Skeletal muscle satellite cell (primary cell): ENCODE measurements around the gene MARCKS.

ENCODE experiments used
- H3K27me3 ChIP-seq: 2 replicates; pipeline ENCODE4 v1.7.0; 2013; ENCODE audit warnings: low read length; ENCODE audit not compliant: control insufficient read depth, insufficient read depth
- H3K36me3 ChIP-seq: 2 replicates; pipeline ENCODE4 v1.7.0; 2013; ENCODE audit warnings: mild to moderate bottlenecking, control low read depth, low read length; ENCODE audit not compliant: insufficient read depth
- H3K4me1 ChIP-seq: 2 replicates; pipeline ENCODE4 v1.7.0; 2013; ENCODE audit warnings: low read length; ENCODE audit not compliant: control insufficient read depth, insufficient read depth
- H3K4me2 ChIP-seq: 2 replicates; pipeline ENCODE4 v1.7.0; 2013; ENCODE audit warnings: mild to moderate bottlenecking, low read length
- H3K4me3 ChIP-seq: 2 replicates; pipeline ENCODE4 v1.7.0; 2013; ENCODE audit warnings: low read length
- H3K9ac ChIP-seq: 2 replicates; pipeline ENCODE4 v1.7.0; 2013; ENCODE audit warnings: mild to moderate bottlenecking, low read depth, low read length, moderate library complexity
- H3K9me3 ChIP-seq: replicated peaks from 2 replicates; pipeline ENCODE4 v1.7.0; 2013; ENCODE audit warnings: mild to moderate bottlenecking, control low read depth, low read length

The MARCKS gene

GRCh38 chr6:113871975-113872374, 14.8 kb downstream of the MARCKS start:
- peaks cover 12% of the 10 kb centered on the region for H3K4me1 ChIP-seq
- no peak overlapping the region for H3K4me2 ChIP-seq
- no peaks in the 10 kb centered on the region for H3K9me3 ChIP-seq
- no peak overlapping the region for H3K4me3 ChIP-seq
- H3K9ac ChIP-seq = no peak overlapping the region
- no peaks in the 10 kb centered on the region for H3K36me3 ChIP-seq
- no peaks in the 10 kb centered on the region for H3K27me3 ChIP-seq

DNA sequence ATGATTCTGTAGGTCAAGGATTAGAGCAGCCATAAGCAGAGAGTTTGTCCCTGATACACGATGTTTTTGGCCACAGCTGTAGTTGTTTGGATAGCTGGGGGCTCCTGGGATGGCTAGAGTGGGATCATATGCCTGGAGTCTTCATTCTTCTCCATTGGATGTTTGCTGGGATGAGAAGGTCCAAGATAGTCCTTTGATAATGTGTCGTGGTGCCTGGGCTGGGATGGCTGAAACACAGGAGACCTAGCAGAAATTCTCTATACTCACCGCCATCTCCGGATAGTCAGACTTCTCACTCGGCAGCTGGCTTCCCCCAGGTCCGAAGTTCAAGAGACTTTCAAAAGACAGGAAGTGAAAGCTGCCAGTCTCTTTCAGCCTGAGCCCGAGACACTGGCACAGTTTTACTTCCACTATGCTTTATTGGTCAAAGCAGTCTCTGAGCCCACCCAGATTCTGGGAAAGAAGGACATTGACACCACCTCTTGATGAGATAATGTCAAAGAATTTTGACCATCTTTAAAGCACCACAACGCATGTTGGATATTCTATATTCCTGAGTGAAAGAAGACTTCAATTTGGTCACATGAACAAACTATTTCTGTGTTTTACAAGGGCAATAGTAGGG, 16.0 kb downstream of the MARCKS start:
- Histone ChIP-seq H3K36me3 (no peaks in the 10 kb centered on the region), H3K4me2 (peak overlapping the region; percentile 36), H3K9me3 (no peaks in the 10 kb centered on the region), H3K4me3 (no peak overlapping the region), H3K4me1 (peaks cover 12% of the 10 kb centered on the region), H3K9ac (no peak overlapping the region), H3K27me3 (no peaks in the 10 kb centered on the region)

DNA sequence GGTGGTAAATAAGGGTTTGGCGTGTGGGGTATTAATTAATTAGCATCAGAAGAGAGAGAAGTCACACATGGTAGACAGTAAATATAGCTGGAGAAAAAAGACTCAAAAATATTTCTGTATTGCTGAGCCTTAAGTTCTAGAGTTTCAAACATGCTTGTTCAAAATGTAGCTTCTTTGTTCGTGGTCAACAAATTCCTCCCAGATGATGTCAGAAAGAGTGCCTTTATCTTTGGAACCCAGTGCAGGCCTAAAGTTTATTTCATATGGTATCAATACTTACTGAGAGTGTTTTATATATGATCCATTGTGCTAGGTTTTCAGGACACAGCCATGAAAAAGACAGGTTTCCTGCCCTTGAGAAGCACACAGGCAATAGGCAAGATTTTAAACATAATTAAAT, 18.3 kb downstream of the MARCKS start:
- Histone ChIP-seq H3K36me3 (no peaks in the 10 kb centered on the region), H3K27me3 (no peaks in the 10 kb centered on the region), H3K4me1 (peaks cover 16% of the 10 kb centered on the region), H3K9me3 (no peaks in the 10 kb centered on the region), H3K9ac (no peak overlapping the region), H3K4me3 (no peak overlapping the region), H3K4me2 (peak overlapping the region; percentile 17)

GRCh38 chr6:113876695-113877094, 19.6 kb downstream of the MARCKS start:
- H3K36me3 ChIP-seq = no peaks in the 10 kb centered on the region
- no peaks in the 10 kb centered on the region for H3K27me3 ChIP-seq
- H3K9me3 ChIP-seq = no peaks in the 10 kb centered on the region
- no peak overlapping the region for H3K9ac ChIP-seq
- no peak overlapping the region for H3K4me2 ChIP-seq
- H3K4me3 ChIP-seq = no peak overlapping the region
- peaks cover 16% of the 10 kb centered on the region for H3K4me1 ChIP-seq

DNA sequence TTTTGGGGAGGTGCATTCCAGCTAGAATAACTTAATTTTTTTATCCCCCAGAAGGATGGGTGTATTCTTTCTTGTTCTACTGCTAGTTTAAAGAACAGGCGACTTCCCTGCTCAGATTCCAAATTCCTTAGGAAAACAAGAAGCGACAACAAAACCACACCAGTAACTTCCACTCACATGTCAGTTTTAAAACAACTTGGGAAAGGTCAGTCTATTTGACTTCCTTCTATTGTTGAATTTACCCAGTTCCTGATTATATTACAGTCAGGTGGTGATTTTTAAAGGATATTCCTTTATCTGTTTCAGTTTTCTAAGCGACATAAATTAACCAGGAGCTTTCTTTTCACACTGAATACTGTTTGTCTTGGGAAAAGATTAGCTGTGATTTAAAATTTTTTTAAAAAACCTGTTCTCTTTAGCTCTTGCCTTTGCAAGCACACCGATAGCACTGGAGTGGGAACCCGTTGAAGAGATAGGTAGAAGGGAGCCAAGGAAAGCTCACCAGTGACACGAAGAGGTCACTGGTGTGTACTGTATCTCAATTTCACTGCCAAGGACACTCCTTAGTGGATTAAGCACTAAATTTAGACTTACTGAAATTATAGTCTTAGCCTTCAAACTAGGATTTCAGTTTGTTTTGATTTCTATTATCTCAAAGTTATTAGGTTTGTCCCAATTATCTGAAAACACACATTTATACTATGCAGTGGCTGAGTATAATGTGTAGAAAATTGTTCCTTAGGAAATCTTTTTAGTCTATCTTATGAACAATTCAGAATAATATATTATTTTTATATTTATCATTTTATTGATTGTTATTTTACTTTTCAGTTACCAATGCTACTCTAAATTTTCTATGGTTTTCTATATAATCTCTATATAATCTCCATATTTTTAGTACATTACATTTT, 22.3 kb downstream of the MARCKS start:
- no peak overlapping the region for H3K4me3 ChIP-seq
- H3K27me3 ChIP-seq = no peaks in the 10 kb centered on the region
- no peaks in the 10 kb centered on the region for H3K36me3 ChIP-seq
- H3K4me2 ChIP-seq = no peak overlapping the region
- no peaks in the 10 kb centered on the region for H3K9me3 ChIP-seq
- H3K9ac ChIP-seq = no peak overlapping the region
- H3K4me1 ChIP-seq = peaks cover 16% of the 10 kb centered on the region

DNA sequence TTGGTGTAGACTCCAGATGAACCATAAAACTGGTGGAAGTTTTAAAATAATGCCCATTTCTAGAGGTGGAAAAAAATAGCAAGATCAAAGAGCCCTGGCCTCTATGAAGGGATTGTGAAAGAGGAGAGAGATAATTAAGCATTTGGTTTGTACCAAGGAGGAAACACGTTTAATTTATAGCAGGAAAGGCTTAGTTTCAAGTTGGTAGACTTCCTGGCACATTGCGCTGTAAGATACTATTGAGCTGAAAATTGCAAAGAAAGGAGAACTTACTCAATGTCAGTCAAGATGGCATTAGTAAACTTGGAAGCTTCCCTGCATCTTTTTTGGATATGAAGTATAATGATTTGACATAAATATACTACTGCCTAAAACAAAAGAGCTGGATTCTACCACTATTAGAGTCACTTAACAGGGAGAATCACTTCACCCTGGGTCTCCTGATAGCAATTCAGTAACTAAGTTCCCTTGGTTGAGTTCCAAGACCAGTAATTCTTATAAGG, 24.4 kb downstream of the MARCKS start:
- Histone ChIP-seq H3K4me1 (peaks cover 3% of the 10 kb centered on the region), H3K4me3 (no peak overlapping the region), H3K9me3 (no peaks in the 10 kb centered on the region), H3K36me3 (no peaks in the 10 kb centered on the region), H3K4me2 (no peak overlapping the region), H3K27me3 (no peaks in the 10 kb centered on the region), H3K9ac (no peak overlapping the region)

- Histone ChIP-seq H3K27me3 (no peaks in the 10 kb centered on the region), H3K9me3 (no peaks in the 10 kb centered on the region), H3K4me3 (no peak overlapping the region), H3K36me3 (no peaks in the 10 kb centered on the region), H3K4me2 (no peak overlapping the region), H3K9ac (no peak overlapping the region), H3K4me1 (peaks cover 3% of the 10 kb centered on the region)
Observed at GRCh38 chr6:113882336-113883022, 25.3 kb downstream of the MARCKS start.

- Histone ChIP-seq H3K9me3 (no peaks in the 10 kb centered on the region), H3K9ac (no peak overlapping the region), H3K4me3 (no peak overlapping the region)
Observed at GRCh38 chr6:113884011-113884410, 26.9 kb downstream of the MARCKS start.

GRCh38 chr6:113886512-113886911, 29.4 kb downstream of the MARCKS start:
- no peaks in the 10 kb centered on the region for H3K36me3 ChIP-seq
- H3K9me3 ChIP-seq = no peaks in the 10 kb centered on the region
- no peak overlapping the region for H3K4me3 ChIP-seq
- no peaks in the 10 kb centered on the region for H3K27me3 ChIP-seq
- H3K9ac ChIP-seq = no peak overlapping the region
- H3K4me1 ChIP-seq = no peaks in the 10 kb centered on the region
- no peak overlapping the region for H3K4me2 ChIP-seq

More at GRCh38 chr6:113884011-113884410, 26.9 kb downstream of the MARCKS start:
- Histone ChIP-seq H3K4me1 (peaks cover 3% of the 10 kb centered on the region), H3K27me3 (no peaks in the 10 kb centered on the region), H3K36me3 (no peaks in the 10 kb centered on the region), H3K4me2 (no peak overlapping the region)

DNA sequence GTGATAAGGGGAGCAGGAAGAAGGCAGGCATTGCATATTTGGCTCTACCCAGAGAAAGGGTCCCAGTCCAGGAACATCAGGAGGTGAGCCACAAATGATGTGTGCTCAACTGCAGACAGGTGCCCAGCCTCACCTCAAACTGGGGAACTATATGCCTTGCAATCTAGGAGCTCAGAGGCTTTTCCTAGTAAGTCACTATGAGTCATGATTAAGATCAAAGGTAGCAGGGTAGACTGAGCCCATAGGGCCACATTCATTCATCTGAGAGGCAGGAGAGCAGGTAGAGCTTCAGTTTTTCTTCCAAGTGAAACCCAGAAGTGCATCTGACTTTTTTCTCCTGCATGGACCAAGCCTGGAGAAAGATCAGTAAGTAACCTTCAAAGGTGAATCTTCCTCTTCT, 31.3 kb downstream of the MARCKS start:
- Histone ChIP-seq H3K4me1 (no peaks in the 10 kb centered on the region), H3K36me3 (no peaks in the 10 kb centered on the region), H3K9ac (no peak overlapping the region), H3K9me3 (no peaks in the 10 kb centered on the region), H3K4me2 (no peak overlapping the region), H3K4me3 (no peak overlapping the region), H3K27me3 (no peaks in the 10 kb centered on the region)

DNA sequence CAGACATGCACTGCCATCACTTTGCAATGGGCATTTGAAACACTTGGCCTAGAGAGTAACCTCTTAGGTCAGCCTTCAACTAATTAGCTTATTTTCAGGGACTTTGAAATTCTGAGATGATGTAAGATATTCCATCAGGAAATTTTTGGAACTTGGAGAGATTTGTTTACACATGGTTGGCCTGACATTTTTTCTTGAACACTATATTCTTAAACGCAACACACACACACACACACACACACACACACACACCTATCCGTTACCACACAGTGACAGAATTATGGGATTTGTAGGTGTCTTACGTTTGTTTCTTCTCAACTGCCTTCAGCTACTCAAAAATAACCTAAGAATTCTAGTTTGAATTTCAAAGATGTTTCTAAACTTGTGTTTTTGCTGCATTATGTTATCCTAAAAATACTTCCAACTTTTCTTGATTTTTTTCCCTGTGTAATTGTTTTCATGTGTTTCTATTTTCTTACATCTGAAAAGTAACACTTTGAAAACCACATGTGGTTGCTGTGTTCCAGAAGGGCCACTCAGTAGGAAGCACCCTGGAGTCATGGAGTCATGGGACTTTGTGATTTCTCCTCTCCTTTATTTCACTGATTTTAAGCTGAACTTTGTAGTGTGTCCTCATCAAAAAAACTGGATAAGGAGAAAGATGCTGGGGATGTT, 31.9 kb downstream of the MARCKS start:
- no peaks in the 10 kb centered on the region for H3K9me3 ChIP-seq
- H3K4me2 ChIP-seq = no peak overlapping the region
- no peaks in the 10 kb centered on the region for H3K27me3 ChIP-seq
- no peaks in the 10 kb centered on the region for H3K4me1 ChIP-seq
- H3K36me3 ChIP-seq = no peaks in the 10 kb centered on the region
- H3K4me3 ChIP-seq = no peak overlapping the region
- H3K9ac ChIP-seq = no peak overlapping the region
